Calu3 (cell line): Measurements from ENCODE around the gene ZNF217. TPM values are rescaled to one million over a fixed set of nuclear protein-coding genes. Genes with fewer than 3 reads are reported as not detected.
"Not testable (repeated sequence)": the region's sequence is repeated elsewhere in the genome, so short reads cannot be mapped to it uniquely, and the experiment has no call there.

Experiments used
- BruUV-seq: library from RNA; stranded (reverse); fragments of 400-500 nt; replicated peaks from 2 replicates; lab custom pipeline; 2021; lab: Mats Ljungman, UMichigan
- CTCF ChIA-PET: fragments of 300-600 bp; sonication (Branson Sonifier 250); formaldehyde crosslinking; loops from one replicate; lab custom pipeline; 2022; ENCODE audit warnings: antibody characterized with exemption; lab: Charles Lee
- DNase-seq: peaks from one replicate; pipeline ENCODE4 v3.0.0; 2022
- H3K27ac Mint-ChIP-seq: one replicate; pipeline ENCODE4 v1.8.0; 2022; ENCODE audit warnings: mixed read lengths; ENCODE audit not compliant: unreplicated experiment
- H3K27me3 Mint-ChIP-seq: one replicate; pipeline ENCODE4 v1.8.0; 2022; ENCODE audit warnings: mixed read lengths; ENCODE audit not compliant: unreplicated experiment
- H3K36me3 Mint-ChIP-seq: one replicate; pipeline ENCODE4 v1.8.0; 2022; ENCODE audit warnings: mild to moderate bottlenecking, moderate library complexity, mixed read lengths; ENCODE audit not compliant: insufficient read depth, unreplicated experiment
- H3K4me1 Mint-ChIP-seq: one replicate; pipeline ENCODE4 v1.8.0; 2022; ENCODE audit warnings: mild to moderate bottlenecking, low read depth, mixed read lengths; ENCODE audit not compliant: unreplicated experiment
- H3K4me3 Mint-ChIP-seq: one replicate; pipeline ENCODE4 v1.8.0; 2022; ENCODE audit warnings: mild to moderate bottlenecking, low read depth, moderate library complexity, mixed read lengths; ENCODE audit not compliant: unreplicated experiment
- H3K9me3 Mint-ChIP-seq: one replicate; pipeline ENCODE4 v1.8.0; 2022; ENCODE audit warnings: low read depth, mixed read lengths; ENCODE audit not compliant: unreplicated experiment
- intact Hi-C: fragments of 100-400 bp; cut with micrococcal nuclease; formaldehyde crosslinking; loops from one replicate; pipeline ENCODE4 v1.10.0; 2022; ENCODE audit not compliant: unreplicated experiment
- total RNA-seq: library from RNA; stranded (reverse); gene quantifications from 2 replicates; pipeline ENCODE4 v1.2.3, GENCODE V29; 2022
- TF ChIP-seq, protein P1 (sequence below): fragments of 200-600 bp; IDR thresholded peaks from one replicate; pipeline ENCODE4 v1.8.0; 2022; ENCODE audit warnings: antibody characterized with exemption; ENCODE audit not compliant: unreplicated experiment

ZNF217 gene
- total RNA-seq, 1 experiment from 2014 or later: 87.3 TPM

GRCh38 chr20:53524589-53525312 is 68.9 kb downstream of the ZNF217 start:
- H3K36me3 Mint-ChIP-seq: no peaks in the 10 kb centered on the region
- no peak for DNase-seq
- H3K27ac Mint-ChIP-seq: no peak overlapping the region
- no TSS peak for BruUV-seq
- H3K4me1 Mint-ChIP-seq: no peaks in the 10 kb centered on the region
- TF ChIP-seq, protein P1, sequence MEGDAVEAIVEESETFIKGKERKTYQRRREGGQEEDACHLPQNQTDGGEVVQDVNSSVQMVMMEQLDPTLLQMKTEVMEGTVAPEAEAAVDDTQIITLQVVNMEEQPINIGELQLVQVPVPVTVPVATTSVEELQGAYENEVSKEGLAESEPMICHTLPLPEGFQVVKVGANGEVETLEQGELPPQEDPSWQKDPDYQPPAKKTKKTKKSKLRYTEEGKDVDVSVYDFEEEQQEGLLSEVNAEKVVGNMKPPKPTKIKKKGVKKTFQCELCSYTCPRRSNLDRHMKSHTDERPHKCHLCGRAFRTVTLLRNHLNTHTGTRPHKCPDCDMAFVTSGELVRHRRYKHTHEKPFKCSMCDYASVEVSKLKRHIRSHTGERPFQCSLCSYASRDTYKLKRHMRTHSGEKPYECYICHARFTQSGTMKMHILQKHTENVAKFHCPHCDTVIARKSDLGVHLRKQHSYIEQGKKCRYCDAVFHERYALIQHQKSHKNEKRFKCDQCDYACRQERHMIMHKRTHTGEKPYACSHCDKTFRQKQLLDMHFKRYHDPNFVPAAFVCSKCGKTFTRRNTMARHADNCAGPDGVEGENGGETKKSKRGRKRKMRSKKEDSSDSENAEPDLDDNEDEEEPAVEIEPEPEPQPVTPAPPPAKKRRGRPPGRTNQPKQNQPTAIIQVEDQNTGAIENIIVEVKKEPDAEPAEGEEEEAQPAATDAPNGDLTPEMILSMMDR: no peak
- no peaks in the 10 kb centered on the region for H3K9me3 Mint-ChIP-seq
- intact Hi-C loops: no loop called here
- peaks cover 29% of the 10 kb centered on the region for H3K27me3 Mint-ChIP-seq
- H3K4me3 Mint-ChIP-seq: no peak overlapping the region
- CTCF ChIA-PET: no interaction called here

DNA sequence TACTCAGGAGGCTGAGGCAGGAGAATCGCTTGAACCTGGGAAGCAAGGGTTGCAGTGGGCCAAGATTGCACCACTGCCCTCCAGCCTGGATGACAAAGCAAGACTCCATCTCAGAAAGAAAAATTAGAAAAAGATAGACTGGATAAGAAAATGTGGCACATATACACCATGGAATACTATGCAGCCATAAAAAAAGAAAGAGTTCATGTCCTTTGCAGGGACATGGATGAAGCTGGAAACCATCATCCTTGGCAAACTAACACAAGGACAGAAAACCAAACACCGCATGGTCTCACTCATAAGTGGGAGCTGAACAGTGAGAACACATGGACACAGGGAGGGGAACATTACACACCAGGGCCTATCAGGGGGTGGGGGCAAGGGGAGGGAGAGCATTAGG is 70.0 kb downstream of the ZNF217 start:
- H3K36me3 Mint-ChIP-seq, intact Hi-C loops, CTCF ChIA-PET, DNase-seq, H3K27ac Mint-ChIP-seq, H3K4me1 Mint-ChIP-seq, BruUV-seq, H3K4me3 Mint-ChIP-seq, H3K9me3 Mint-ChIP-seq: not testable (repeated sequence)
- H3K27me3 Mint-ChIP-seq: peaks cover 29% of the 10 kb centered on the region

- DNase-seq: no peak
- TF ChIP-seq, protein P1: no peak
- no peak overlapping the region for H3K4me3 Mint-ChIP-seq
- H3K27me3 Mint-ChIP-seq: peaks cover 29% of the 10 kb centered on the region
- H3K27ac Mint-ChIP-seq: no peak overlapping the region
- BruUV-seq: no TSS peak
- CTCF ChIA-PET: no interaction called here
- H3K4me1 Mint-ChIP-seq: peaks cover under 1% of the 10 kb centered on the region
- H3K36me3 Mint-ChIP-seq: no peaks in the 10 kb centered on the region
- intact Hi-C loops: no loop called here
- no peaks in the 10 kb centered on the region for H3K9me3 Mint-ChIP-seq
Observed at GRCh38 chr20:53522696-53523095, 70.9 kb downstream of the ZNF217 start.

GRCh38 chr20:53522026-53522425 is 71.6 kb downstream of the ZNF217 start:
- H3K9me3 Mint-ChIP-seq: no peaks in the 10 kb centered on the region
- H3K27ac Mint-ChIP-seq: no peak overlapping the region

DNA sequence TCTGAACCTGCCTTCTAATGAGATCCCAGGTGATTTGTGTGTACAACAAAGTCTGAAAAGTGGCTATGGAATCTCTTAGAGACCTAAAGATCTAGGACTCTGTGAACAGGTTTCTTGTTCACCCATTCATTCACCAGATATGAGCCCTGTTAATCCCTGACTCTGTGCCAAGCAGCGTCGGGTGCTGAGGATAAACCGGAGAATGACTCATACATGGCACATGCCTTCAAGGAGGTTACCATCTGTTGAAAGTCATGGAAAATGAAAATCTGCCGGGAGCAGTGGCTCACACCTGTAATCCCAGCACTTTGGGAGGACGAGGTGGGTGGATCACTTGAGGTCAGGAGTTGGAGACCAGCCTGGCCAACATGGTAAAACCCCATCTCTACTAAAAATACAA is 72.2 kb downstream of the ZNF217 start:
- DNase-seq: peak; percentile 32
- BruUV-seq, H3K4me3 Mint-ChIP-seq, intact Hi-C loops, CTCF ChIA-PET, H3K27ac Mint-ChIP-seq, H3K9me3 Mint-ChIP-seq, H3K36me3 Mint-ChIP-seq: not testable (repeated sequence)
- Mint-ChIP-seq H3K4me1 (peaks cover 11% of the 10 kb centered on the region), H3K27me3 (peaks cover 29% of the 10 kb centered on the region)

More at GRCh38 chr20:53522026-53522425, 71.6 kb downstream of the ZNF217 start:
- no peak for DNase-seq
- H3K4me1 Mint-ChIP-seq: peaks cover 8% of the 10 kb centered on the region
- BruUV-seq: no TSS peak
- peaks cover 29% of the 10 kb centered on the region for H3K27me3 Mint-ChIP-seq
- intact Hi-C loops: no loop called here
- no peaks in the 10 kb centered on the region for H3K36me3 Mint-ChIP-seq
- CTCF ChIA-PET: no interaction called here
- H3K4me3 Mint-ChIP-seq: no peak overlapping the region
- TF ChIP-seq, protein P1: no peak
